ENCODE measurements around the gene FAM83C. TPM values are rescaled to one million over a fixed set of nuclear protein-coding genes. Genes with fewer than 3 reads are reported as not detected.

Gene FAM83C
- total and polyA plus RNA-seq, 10 of the 15 experiments (the other 5 are each of a cell fraction or from before 2014, with no cell fraction given): not detected

GRCh38 chr20:35307666-35308653, 15.7 kb upstream of the FAM83C start:
- intact Hi-C loops (cut with micrococcal nuclease; ENCODE audit: unreplicated experiment) (no loop called here), in situ Hi-C loops (cut with MboI) (no loop called here)
- ChIA-PET SMC1A (ENCODE audit: uncharacterized antibody, unreplicated experiment) (interaction anchor here (0.8 to 1.6 kb wide), 2 partner anchors 131 to 163 kb away, joined by 3 read pairs; partner anchors contain the start of gene GDF5), POLR2A (no interaction called here), RAD21 (ENCODE audit: unreplicated experiment) (interaction anchor here (1.2 kb wide), 1 partner anchor 131 kb away, joined by 4 read pairs; no protein-coding TSS in a partner anchor), CTCF (interaction anchor here (0.6 to 7.3 kb wide), 12 partner anchors 10 to 222 kb away, joined by 3 to 81 read pairs (median 4); no protein-coding TSS in a partner anchor)
- H2AFZ ChIP-seq (ENCODE audit: control insufficient read depth, low read depth, low read length): no peak overlapping the region
- no peak overlapping the region for H3K9ac ChIP-seq (ENCODE audit: control insufficient read depth, insufficient read depth, low read length)
- H3K79me2 ChIP-seq (ENCODE audit: control insufficient read depth, insufficient read depth, low read length): no peaks in the 10 kb centered on the region
- BruUV-seq (replicated peaks): no TSS peak
- no peak for TF ChIP-seq BCL11A (IDR thresholded peaks at IDR 0.05; ENCODE audit: low read depth, low read length)
- no peak for TF ChIP-seq FOXM1 (IDR thresholded peaks at IDR 0.05; ENCODE audit: low read depth, low read length)
- TF ChIP-seq TCF7 (IDR thresholded peaks at IDR 0.05; ENCODE audit: borderline replicate concordance): no peak
- no peak for TF ChIP-seq BACH1 (IDR thresholded peaks at IDR 0.05; ENCODE audit: borderline replicate concordance)
- TF ChIP-seq EED (IDR thresholded peaks at IDR 0.05; ENCODE audit: low read depth): no peak
- no peak for TF ChIP-seq RB1 (IDR thresholded peaks at IDR 0.05; ENCODE audit: borderline replicate concordance)
- TF ChIP-seq SMC3 (IDR thresholded peaks at IDR 0.05; ENCODE audit: borderline replicate concordance, low read length): no peak
- TF ChIP-seq PAX8 (IDR thresholded peaks at IDR 0.05): no peak
- no peak for TF ChIP-seq RELB (IDR thresholded peaks at IDR 0.05; ENCODE audit: low read depth)
- no peak for TF ChIP-seq FOXK2 (IDR thresholded peaks at IDR 0.05)
- no peak for TF ChIP-seq ZBTB33 (IDR thresholded peaks at IDR 0.05)
- TF ChIP-seq ATF7 (IDR thresholded peaks at IDR 0.05; ENCODE audit: low read depth): no peak
- no peak for TF ChIP-seq ESRRA (IDR thresholded peaks at IDR 0.05; ENCODE audit: low read length)
- TF ChIP-seq ZBTB40 (IDR thresholded peaks at IDR 0.05; ENCODE audit: borderline replicate concordance): no peak
- TF ChIP-seq ZNF217 (IDR thresholded peaks at IDR 0.05): no peak
- no peak overlapping the region for H3K4me3 ChIP-seq
- no peak overlapping the region for H3K4me2 ChIP-seq (ENCODE audit: control insufficient read depth, insufficient read depth)
- H3K9me3 ChIP-seq (replicated peaks; ENCODE audit: control insufficient read depth, insufficient read depth, low read length): no peaks in the 10 kb centered on the region
- no peak overlapping the region for H3K27ac ChIP-seq (ENCODE audit: control insufficient read depth, insufficient read depth)
- peaks cover 3% of the 10 kb centered on the region for H3K4me1 ChIP-seq (ENCODE audit: control insufficient read depth, insufficient read depth, low read length)
- no peaks in the 10 kb centered on the region for H4K20me1 ChIP-seq (ENCODE audit: control insufficient read depth, insufficient read depth)
- ATAC-seq (no peak), FAIRE-seq (no peak), DNase-seq (ENCODE audit: low read depth, low spot score) (no peak)
- H3K27me3 ChIP-seq (replicated peaks in 1 of 2; ENCODE audit: control insufficient read depth in 2 of 2, insufficient read depth in 2 of 2, low read length in 1 of 2): no peaks in the 10 kb centered on the region
- 65% methylated on average over 13 of the region's 13 CpGs for WGBS (ENCODE audit: insufficient coverage, insufficient replicate concordance, low lambda C conversion rate, missing lambda C conversion rate)
- H3K36me3 ChIP-seq (ENCODE audit: control insufficient read depth in 2 of 2, insufficient read depth in 2 of 2, low read length in 1 of 2): peaks cover 2 to 3% of the 10 kb centered on the region in 2 experiments; a peak in 3 of 4 replicates
